Spinal cord (tissue), 10 donors: ENCODE data around the gene TMEFF2. TPM values are rescaled to one million over a fixed set of nuclear protein-coding genes. Genes with fewer than 3 reads are reported as not detected.
A peak's percentile ranks its signal among the peaks of the same experiment; 100 is the strongest.

Experiments used
- DNase-seq, 6 donors: peaks; one replicate each; pipeline versions ENCODE4 v3.0.0 to v3.0.0-alpha.2; 2013 to 2015; ENCODE audit warnings: low spot score in 6 of 6, low read depth in 4 of 6
- H3K27ac ChIP-seq: one replicate; pipeline ENCODE4 v1.5.1; 2013; ENCODE audit warnings: low read depth, low read length, control low read depth
- H3K27me3 ChIP-seq: one replicate; pipeline ENCODE4 v1.6.1; 2013; ENCODE audit warnings: low read length; ENCODE audit not compliant: control insufficient read depth, insufficient read depth
- H3K36me3 ChIP-seq: one replicate; pipeline ENCODE4 v1.6.1; 2013; ENCODE audit warnings: low read length; ENCODE audit not compliant: control insufficient read depth, insufficient read depth
- H3K4me1 ChIP-seq: one replicate; pipeline ENCODE4 v1.6.1; 2013; ENCODE audit warnings: low read length; ENCODE audit not compliant: control insufficient read depth, insufficient read depth
- H3K4me3 ChIP-seq: one replicate; pipeline ENCODE4 v1.5.1; 2013; ENCODE audit warnings: low read depth, low read length, control low read depth
- H3K9me3 ChIP-seq: one replicate; pipeline ENCODE4 v1.6.1; 2013; ENCODE audit warnings: low read length; ENCODE audit not compliant: control insufficient read depth, insufficient read depth
- WGBS: methylation state at CpG from one replicate; pipeline ENCODE4 v1.1.5; 2013; ENCODE audit warnings: missing lambda C conversion rate; ENCODE audit not compliant: insufficient coverage; 5-methylcytosine and 5-hydroxymethylcytosine counted together
- polyA plus RNA-seq, 2 donors: library from polyadenylated mRNA; unstranded; fragments of 120-200 nt; gene quantifications; one replicate each; pipeline ENCODE4 v1.2.1, GENCODE V29; 2013; ENCODE audit not compliant: insufficient read length in 2 of 2
- total RNA-seq, 2 donors: library from RNA; depleted of rRNA in 1 of 2; stranded (reverse); fragments of 120-200 nt in 1 of 2; fragments of >200 nt in 1 of 2; gene quantifications; one replicate each; pipeline versions ENCODE4 v1.2.3 to v1.2.4, GENCODE V29; 2013 to 2014
- donor health status: healthy.

Gene TMEFF2
- total and polyA plus RNA-seq, 4 donors: 14.0 to 85.6 (median 61.1) TPM

DNA sequence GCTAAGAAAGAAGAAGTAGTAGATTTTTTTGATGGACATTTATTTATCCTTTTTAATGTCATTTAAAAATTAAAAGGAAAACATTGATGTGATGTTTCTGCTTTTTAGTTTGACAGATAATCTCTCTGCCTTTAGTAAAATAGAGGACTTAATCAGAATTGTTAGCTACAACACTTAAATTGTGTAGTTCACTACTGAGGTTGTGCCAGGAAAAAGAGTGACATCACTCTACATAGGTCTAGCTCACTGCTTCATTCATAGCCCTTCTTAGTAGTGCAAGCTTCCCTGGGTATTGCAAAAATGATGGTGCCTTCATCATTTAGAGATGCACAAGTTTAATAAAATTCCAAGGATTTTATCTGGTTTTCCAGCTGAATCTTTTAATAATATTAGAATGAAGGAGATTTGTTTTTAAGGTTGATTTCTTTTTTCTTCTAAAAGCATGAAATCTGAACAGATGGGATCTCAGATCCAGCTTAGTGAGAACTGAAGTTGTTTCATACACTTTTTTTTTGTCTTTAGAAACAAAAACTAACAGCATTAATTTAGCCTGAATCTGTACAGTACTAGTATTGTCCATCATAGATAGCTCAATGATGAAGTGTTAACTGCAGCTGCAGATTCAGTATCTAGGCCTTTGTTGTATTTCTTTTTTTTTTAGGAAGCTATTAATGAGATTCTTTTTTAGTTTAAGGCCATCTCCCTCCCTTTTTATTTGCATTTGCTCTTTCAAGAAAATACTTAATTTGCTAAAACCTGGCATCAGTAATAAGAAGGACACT, 20.6 kb upstream of the TMEFF2 start:
- Histone ChIP-seq H3K9me3 (no peaks in the 10 kb centered on the region), H3K4me1 (no peaks in the 10 kb centered on the region), H3K27ac (no peak overlapping the region), H3K27me3 (no peaks in the 10 kb centered on the region), H3K4me3 (no peak overlapping the region), H3K36me3 (no peaks in the 10 kb centered on the region)
- peak in 1 of 6 donors; percentile 14 for DNase-seq

DNA sequence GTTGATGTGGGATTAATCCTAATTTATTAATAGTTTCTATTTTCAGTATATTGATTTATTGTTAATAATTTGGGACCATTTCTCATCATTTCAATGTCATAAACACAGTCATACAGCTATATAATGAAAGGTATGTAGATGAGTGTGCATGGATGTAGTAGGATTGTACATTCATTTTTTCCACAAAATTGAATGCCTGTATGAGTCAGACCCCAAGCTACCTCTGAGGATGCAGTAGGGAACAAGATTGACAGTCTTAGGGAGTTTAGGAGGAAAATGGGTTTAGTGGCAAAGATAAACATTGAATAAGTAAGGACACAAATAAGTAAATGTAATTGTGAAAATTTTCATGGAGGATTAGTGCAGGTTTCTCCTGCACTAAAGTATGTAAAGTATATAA, 14.1 kb upstream of the TMEFF2 start:
- Histone ChIP-seq H3K27me3 (no peaks in the 10 kb centered on the region), H3K4me1 (no peaks in the 10 kb centered on the region), H3K9me3 (no peaks in the 10 kb centered on the region), H3K36me3 (no peaks in the 10 kb centered on the region), H3K4me3 (no peak overlapping the region), H3K27ac (no peak overlapping the region)
- no peak for DNase-seq

GRCh38 chr2:192206399-192206798, 11.7 kb upstream of the TMEFF2 start:
- no peak for DNase-seq
- Histone ChIP-seq H3K27ac (no peak overlapping the region), H3K9me3 (no peaks in the 10 kb centered on the region), H3K4me3 (no peak overlapping the region), H3K4me1 (no peaks in the 10 kb centered on the region), H3K27me3 (no peaks in the 10 kb centered on the region), H3K36me3 (no peaks in the 10 kb centered on the region)
- WGBS: no CpG with 5 or more reads among the region's 9 CpGs

GRCh38 chr2:192203876-192204275, 9.1 kb upstream of the TMEFF2 start:
- no CpG with 5 or more reads among the region's 1 CpG for WGBS
- Histone ChIP-seq H3K27ac (no peak overlapping the region), H3K36me3 (no peaks in the 10 kb centered on the region), H3K9me3 (no peaks in the 10 kb centered on the region), H3K4me1 (no peaks in the 10 kb centered on the region), H3K27me3 (no peaks in the 10 kb centered on the region), H3K4me3 (no peak overlapping the region)
- DNase-seq: no peak

DNA sequence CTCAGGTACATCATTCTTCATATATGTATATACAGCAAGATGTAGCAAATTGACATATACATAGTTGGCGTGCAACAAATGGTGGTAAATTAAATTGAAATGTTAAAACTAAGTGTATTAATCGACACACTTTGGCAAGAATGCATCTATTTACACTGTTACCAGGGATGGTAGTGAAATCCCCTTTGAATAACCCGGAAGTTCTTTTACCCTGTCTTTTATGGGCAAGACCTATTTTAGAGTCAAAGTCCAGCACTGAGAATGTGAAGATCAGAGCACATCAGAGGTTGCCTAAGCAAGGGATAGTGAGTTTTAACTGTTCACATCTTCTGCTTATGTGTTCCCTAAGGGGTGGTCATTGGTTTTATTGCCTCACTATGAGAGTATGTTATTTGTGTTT, 7.6 kb upstream of the TMEFF2 start:
- H3K27ac ChIP-seq: no peak overlapping the region
- H3K27me3 ChIP-seq: peaks cover 5% of the 10 kb centered on the region
- no peak for DNase-seq
- whole genome bisulfite sequencing: 90% methylated on average over 1 of the region's 3 CpGs
- H3K4me1 ChIP-seq: no peaks in the 10 kb centered on the region
- H3K4me3 ChIP-seq: no peak overlapping the region
- H3K9me3 ChIP-seq: no peaks in the 10 kb centered on the region
- no peaks in the 10 kb centered on the region for H3K36me3 ChIP-seq

DNA sequence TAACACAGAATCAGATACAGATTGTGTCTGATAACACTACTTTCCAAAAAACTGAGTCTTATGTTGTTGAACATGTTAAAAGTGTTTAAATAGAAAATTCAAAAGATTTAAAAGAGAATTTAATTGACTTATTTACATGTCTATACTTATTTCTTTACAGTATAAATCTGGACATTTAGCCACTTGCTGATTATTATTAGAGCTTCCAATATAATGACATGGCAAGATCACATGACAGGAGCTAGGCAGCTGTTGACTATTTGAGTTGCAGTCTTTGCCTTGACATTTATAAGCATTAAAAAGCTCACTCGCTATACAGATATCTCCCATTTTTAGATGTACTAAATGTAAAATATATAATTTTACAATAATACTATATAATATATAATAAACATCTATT, 6.4 kb upstream of the TMEFF2 start:
- no peak for DNase-seq
- Histone ChIP-seq H3K27ac (no peak overlapping the region), H3K27me3 (peaks cover 18% of the 10 kb centered on the region), H3K4me1 (peaks cover 2% of the 10 kb centered on the region), H3K36me3 (no peaks in the 10 kb centered on the region), H3K4me3 (no peak overlapping the region), H3K9me3 (no peaks in the 10 kb centered on the region)
- WGBS: no CpG with 5 or more reads among the region's 1 CpG

- peak in 2 of 6 donors; percentile 73 to 91 for DNase-seq
- Histone ChIP-seq H3K9me3 (no peaks in the 10 kb centered on the region), H3K4me1 (peaks cover 27% of the 10 kb centered on the region), H3K27me3 (peaks cover 31% of the 10 kb centered on the region), H3K36me3 (no peaks in the 10 kb centered on the region), H3K4me3 (peak overlapping the region; percentile 73), H3K27ac (no peak overlapping the region)
- no CpG with 5 or more reads among the region's 1 CpG for WGBS
Observed at GRCh38 chr2:192197357-192197756, 2.6 kb upstream of the TMEFF2 start.

GRCh38 chr2:192196421-192197194, 1.9 kb upstream of the TMEFF2 start:
- peaks cover 27% of the 10 kb centered on the region for H3K4me1 ChIP-seq
- H3K36me3 ChIP-seq: no peaks in the 10 kb centered on the region
- peak overlapping the region; percentile 73 for H3K4me3 ChIP-seq
- H3K27me3 ChIP-seq: peaks cover 32% of the 10 kb centered on the region
- peak in 4 of 6 donors; percentile 40 to 92 (median 61) for DNase-seq
- WGBS: 0% methylated on average over 13 of the region's 14 CpGs
- H3K9me3 ChIP-seq: no peaks in the 10 kb centered on the region
- H3K27ac ChIP-seq: peak overlapping the region; percentile 80

GRCh38 chr2:192195548-192196418, 1.1 kb upstream of the TMEFF2 start:
- peak overlapping the region; percentile 80 for H3K27ac ChIP-seq
- WGBS: under 1% methylated on average over 35 of the region's 44 CpGs
- DNase-seq: peak in 4 of 6 donors; percentile 39 to 85 (median 72)

More at GRCh38 chr2:192195548-192196418, 1.1 kb upstream of the TMEFF2 start:
- Histone ChIP-seq H3K27me3 (peaks cover 32% of the 10 kb centered on the region), H3K36me3 (no peaks in the 10 kb centered on the region), H3K9me3 (no peaks in the 10 kb centered on the region), H3K4me3 (peak overlapping the region; percentile 73), H3K4me1 (peaks cover 27% of the 10 kb centered on the region)
